Endothelial cell of umbilical vein (primary cell): Measurements from ENCODE around the gene BLVRA. TPM values are rescaled to one million over a fixed set of nuclear protein-coding genes. Genes with fewer than 3 reads are reported as not detected.

Source experiments
- BruUV-seq: library from RNA; stranded (reverse); fragments of 400-500 nt; replicated peaks from 2 replicates; lab custom pipeline; 2021; lab: Mats Ljungman, UMichigan
- CTCF ChIA-PET: fragments of 300-600, 350-600 bp; sonication (Branson Sonifier 250); formaldehyde crosslinking; loops from one replicate; lab custom pipeline; 2021; ENCODE audit warnings: antibody characterized with exemption, inconsistent platforms; lab: Charles Lee
- POLR2A ChIA-PET: fragments of 300-600, 350-600 bp; sonication (Branson Sonifier 250); formaldehyde crosslinking; loops from one replicate; lab custom pipeline; 2021; ENCODE audit warnings: antibody characterized with exemption, inconsistent platforms; lab: Charles Lee
- DNase-seq: peaks from one replicate; pipeline ENCODE4 v3.0.0-alpha.2; 2011; ENCODE audit warnings: low read depth, low spot score
- FAIRE-seq: peaks from 2 replicates; lab custom pipeline; 2011; peaks lifted over from hg19 to GRCh38; lab: Jason Lieb, UNC
- H2AFZ ChIP-seq: 2 replicates; pipeline ENCODE4 v1.6.0; 2012; ENCODE audit warnings: low read depth, low read length, control low read depth, inconsistent platforms
- H3K27ac ChIP-seq: 2 replicates; pipeline ENCODE4 v1.5.1; 2011; ENCODE audit warnings: low read depth, mild to moderate bottlenecking, control low read depth, low read length, moderate library complexity; ENCODE audit not compliant: insufficient read depth
- H3K27me3 ChIP-seq, 2 experiments: 2 replicates each; pipeline versions ENCODE4 v1.6.0 to v1.6.1; 2011; ENCODE audit warnings: low read length in 2 of 2, mixed read lengths in 1 of 2; ENCODE audit not compliant: control insufficient read depth in 2 of 2, insufficient read depth in 2 of 2
- H3K36me3 ChIP-seq, 2 experiments: 2 replicates in 1 of 2; 3 replicates in 1 of 2; pipeline ENCODE4 v1.5.1; 2011; ENCODE audit warnings: low read length in 2 of 2, mild to moderate bottlenecking in 1 of 2, moderate library complexity in 1 of 2; ENCODE audit not compliant: control insufficient read depth in 2 of 2, insufficient read depth in 2 of 2; ENCODE audit errors: extremely low read depth in 1 of 2
- H3K4me1 ChIP-seq: 3 replicates; pipeline ENCODE4 v1.5.1; 2011; ENCODE audit warnings: mild to moderate bottlenecking, low read length; ENCODE audit not compliant: control insufficient read depth, insufficient read depth; ENCODE audit errors: extremely low read depth
- H3K4me2 ChIP-seq: 2 replicates; pipeline ENCODE4 v1.6.1; 2011; ENCODE audit warnings: low read length, control low read depth, mixed read lengths; ENCODE audit not compliant: insufficient read depth
- H3K4me3 ChIP-seq, 3 experiments: fragments of 200-600 bp in 1 of 3; sonication (generic), shearing (Covaris generic) in 1 of 3; replicated peaks in 1 of 3; 2 replicates each; pipeline ENCODE4 v1.5.1; 2011 to 2016; ENCODE audit warnings: control low read depth in 3 of 3, low read length in 3 of 3, mild to moderate bottlenecking in 2 of 3, inconsistent platforms in 1 of 3, low read depth in 1 of 3, moderate library complexity in 1 of 3; ENCODE audit not compliant: insufficient read depth in 1 of 3
- H3K79me2 ChIP-seq: 2 replicates; pipeline ENCODE4 v1.6.0; 2012; ENCODE audit warnings: low read length, inconsistent platforms; ENCODE audit not compliant: control insufficient read depth, insufficient read depth
- H3K9ac ChIP-seq: replicated peaks from 2 replicates; pipeline ENCODE3; 2011; ENCODE audit warnings: low read length, control low read depth; ENCODE audit not compliant: insufficient read depth; ENCODE audit errors: extremely low read depth
- H3K9me1 ChIP-seq: replicated peaks from 3 replicates; pipeline ENCODE4 v1.6.0; 2011; ENCODE audit warnings: mild to moderate bottlenecking, low read length; ENCODE audit not compliant: control insufficient read depth, insufficient read depth; ENCODE audit errors: extremely low read depth
- H3K9me3 ChIP-seq: replicated peaks from 2 replicates; pipeline ENCODE4 v1.5.1; 2012; ENCODE audit warnings: low read length, inconsistent platforms; ENCODE audit not compliant: control insufficient read depth, insufficient read depth
- H4K20me1 ChIP-seq: replicated peaks from 2 replicates; pipeline ENCODE3; 2011; ENCODE audit warnings: mild to moderate bottlenecking, low read length; ENCODE audit not compliant: control insufficient read depth, insufficient read depth; ENCODE audit errors: extremely low read depth
- CTCF ChIP-seq, 2 donors: IDR thresholded peaks; 1 replicate in 1 of 2; 2 replicates in 1 of 2; pipeline ENCODE4 v1.5.1; 2011; ENCODE audit warnings: low read length in 2 of 2, mild to moderate bottlenecking in 2 of 2, moderate library complexity in 2 of 2, control low read depth in 1 of 2, inconsistent platforms in 1 of 2, low read depth in 1 of 2; ENCODE audit not compliant: insufficient read depth in 1 of 2; ENCODE audit errors: extremely low read depth in 1 of 2
- EZH2 ChIP-seq: IDR thresholded peaks from 2 replicates; pipeline ENCODE4 v1.6.1; 2012; ENCODE audit warnings: borderline replicate concordance, low read depth, mild to moderate bottlenecking, moderate library complexity, low read length, inconsistent platforms; ENCODE audit not compliant: severe bottlenecking
- FOS ChIP-seq: IDR thresholded peaks from 2 replicates; pipeline ENCODE4 v1.6.1; 2011; ENCODE audit warnings: mild to moderate bottlenecking, low read length, moderate library complexity, borderline replicate concordance; ENCODE audit not compliant: insufficient read depth
- GATA2 ChIP-seq: IDR thresholded peaks from 2 replicates; pipeline ENCODE4 v1.7.0; 2011; ENCODE audit warnings: low read depth, mild to moderate bottlenecking, moderate library complexity, mixed read lengths, low read length; ENCODE audit not compliant: insufficient read length, insufficient read depth
- JUN ChIP-seq: IDR thresholded peaks from 2 replicates; pipeline ENCODE4 v1.6.1; 2011; ENCODE audit warnings: borderline replicate concordance, low read depth; ENCODE audit not compliant: insufficient read length, insufficient read depth
- MAX ChIP-seq: IDR thresholded peaks from 2 replicates; pipeline ENCODE4 v1.6.1; 2011; ENCODE audit not compliant: insufficient read depth, insufficient read length
- MYC ChIP-seq: IDR thresholded peaks from one replicate; pipeline ENCODE4 v1.6.1; 2011; ENCODE audit warnings: mild to moderate bottlenecking, low read depth, low read length
- POLR2A ChIP-seq: IDR thresholded peaks from 2 replicates; pipeline ENCODE4 v1.6.1; 2012; ENCODE audit warnings: low read depth, mild to moderate bottlenecking, control low read depth, low read length
- POLR2AphosphoS5 ChIP-seq: IDR thresholded peaks from 2 replicates; pipeline ENCODE4 v1.6.1; 2012; ENCODE audit warnings: low read depth, mild to moderate bottlenecking, control low read depth, low read length, moderate library complexity; ENCODE audit not compliant: insufficient read depth
- dilution Hi-C: fragments of 300-500 bp; cut with MboI; formaldehyde crosslinking; loops from one replicate; pipeline ENCODE4 v1.15.0; 2019; ENCODE audit warnings: low sequenced_read_pairs; ENCODE audit not compliant: extremely low pct_ligation_motif_present
- intact Hi-C: fragments of 100-400 bp; cut with micrococcal nuclease; formaldehyde crosslinking; loops from one replicate; pipeline ENCODE4 v1.10.0; 2022
- polyA plus RNA-seq, 4 experiments: library from polyadenylated mRNA; depleted of rRNA in 3 of 4; stranded (reverse) in 3 of 4; unstranded in 1 of 4; fragments of >200 nt; gene quantifications; 2 replicates each; pipeline versions ENCODE4 v1.2.1 to v1.2.3, GENCODE V29; 2011 to 2012; ENCODE audit warnings: missing spikeins in 1 of 4
- total RNA-seq: library from RNA; stranded (reverse); gene quantifications from 2 replicates; pipeline ENCODE4 v1.2.3, GENCODE V29; 2021

The BLVRA gene
- total and polyA plus RNA-seq, 2 donors (not counting 3 experiments of a cell fraction or from before 2014, with no cell fraction given): 24.0 to 34.5 TPM

GRCh38 chr7:43808410-43808809 lies 49.9 kb downstream of the BLVRA start:
- no peaks in the 10 kb centered on the region for H3K79me2 ChIP-seq
- H3K27ac ChIP-seq: no peak overlapping the region
- DNase-seq (no peak), FAIRE-seq (no peak)
- H3K9me3 ChIP-seq: no peaks in the 10 kb centered on the region
- H3K4me3 ChIP-seq: no peak overlapping the region
- no peak overlapping the region for H2AFZ ChIP-seq
- no peaks in the 10 kb centered on the region for H4K20me1 ChIP-seq
- POLR2A ChIA-PET: no interaction called here
- no peaks in the 10 kb centered on the region for H3K4me1 ChIP-seq
- CTCF ChIA-PET: no interaction called here
- dilution Hi-C loops (no loop called here), intact Hi-C loops (no loop called here)
- peaks cover 0 to 8% of the 10 kb centered on the region in 2 experiments for H3K36me3 ChIP-seq
- no peaks in the 10 kb centered on the region for H3K27me3 ChIP-seq
- no TSS peak for BruUV-seq
- TF ChIP-seq CTCF (IDR thresholded peaks at IDR 0.05; ENCODE audit: extremely low read depth in 1 of 2, insufficient read depth in 1 of 2, low read depth in 1 of 2, low read length in 2 of 2): no peak
- no peak for TF ChIP-seq POLR2A
- no peak for TF ChIP-seq EZH2
- TF ChIP-seq FOS: no peak
- no peak for TF ChIP-seq JUN
- TF ChIP-seq GATA2: no peak
- TF ChIP-seq MYC: no peak
- no peak for TF ChIP-seq POLR2AphosphoS5
- no peak for TF ChIP-seq MAX
- H3K9me1 ChIP-seq: no peaks in the 10 kb centered on the region
- H3K4me2 ChIP-seq: no peak overlapping the region
- no peak overlapping the region for H3K9ac ChIP-seq
